Gastroesophageal sphincter (tissue), 3 donors: ENCODE measurements around the gene ATP11A.

Experiments
- POLR2A ChIP-seq, 2 donors: fragments of 450-650 bp; IDR thresholded peaks; one replicate each; pipeline ENCODE4 v1.6.1; 2017; ENCODE audit warnings: antibody characterized with exemption in 2 of 2, mild to moderate bottlenecking in 2 of 2, moderate library complexity in 1 of 2
- POLR2AphosphoS5 ChIP-seq: sonication (generic); formaldehyde crosslinking; IDR thresholded peaks from one replicate; pipeline ENCODE4 v1.6.1; 2017; ENCODE audit warnings: antibody characterized with exemption
- TF ChIP-seq, protein P1 (sequence below), 4 experiments: fragments of 200-600 bp in 2 of 4; fragments of 450-650 bp in 2 of 4; sonication (generic) in 1 of 4; IDR thresholded peaks; one replicate each; pipeline ENCODE4 v1.5.1; 2017 to 2019; ENCODE audit warnings: antibody characterized with exemption in 4 of 4, mild to moderate bottlenecking in 2 of 4, moderate library complexity in 2 of 4

DNA sequence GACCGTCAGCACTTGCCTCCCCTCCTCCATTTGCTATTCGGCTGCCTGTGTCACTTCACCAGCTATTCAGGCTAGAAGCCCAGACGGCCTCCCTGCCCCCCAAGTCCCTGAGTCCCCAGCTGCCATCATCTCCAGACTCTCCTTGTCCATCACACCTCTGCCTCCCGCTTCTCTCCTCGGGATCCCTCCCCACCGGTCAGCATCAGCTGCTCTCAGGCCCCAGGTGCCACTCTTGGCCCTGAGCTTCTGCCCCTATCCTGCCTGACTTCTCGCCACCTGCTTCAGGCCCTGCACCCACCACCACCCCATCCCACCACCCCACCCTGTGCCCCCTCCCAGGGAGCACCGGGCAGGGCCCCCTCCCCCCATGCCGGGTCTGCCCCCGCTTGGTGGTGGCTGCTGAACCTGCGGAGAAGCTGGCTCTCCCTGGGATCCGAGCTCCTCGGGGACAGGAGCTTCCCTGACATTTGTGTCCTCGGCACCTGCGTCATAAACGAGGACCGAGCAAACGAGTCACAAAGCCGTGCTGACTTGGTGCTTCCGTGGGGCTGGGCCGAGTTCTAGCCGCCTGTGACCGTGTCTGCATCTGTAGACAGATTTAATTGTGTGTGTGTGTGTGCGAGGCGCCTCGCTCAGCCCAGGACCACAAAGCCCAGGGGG lies 208.9 kb downstream of the ATP11A start:
- TF ChIP-seq, protein P1, sequence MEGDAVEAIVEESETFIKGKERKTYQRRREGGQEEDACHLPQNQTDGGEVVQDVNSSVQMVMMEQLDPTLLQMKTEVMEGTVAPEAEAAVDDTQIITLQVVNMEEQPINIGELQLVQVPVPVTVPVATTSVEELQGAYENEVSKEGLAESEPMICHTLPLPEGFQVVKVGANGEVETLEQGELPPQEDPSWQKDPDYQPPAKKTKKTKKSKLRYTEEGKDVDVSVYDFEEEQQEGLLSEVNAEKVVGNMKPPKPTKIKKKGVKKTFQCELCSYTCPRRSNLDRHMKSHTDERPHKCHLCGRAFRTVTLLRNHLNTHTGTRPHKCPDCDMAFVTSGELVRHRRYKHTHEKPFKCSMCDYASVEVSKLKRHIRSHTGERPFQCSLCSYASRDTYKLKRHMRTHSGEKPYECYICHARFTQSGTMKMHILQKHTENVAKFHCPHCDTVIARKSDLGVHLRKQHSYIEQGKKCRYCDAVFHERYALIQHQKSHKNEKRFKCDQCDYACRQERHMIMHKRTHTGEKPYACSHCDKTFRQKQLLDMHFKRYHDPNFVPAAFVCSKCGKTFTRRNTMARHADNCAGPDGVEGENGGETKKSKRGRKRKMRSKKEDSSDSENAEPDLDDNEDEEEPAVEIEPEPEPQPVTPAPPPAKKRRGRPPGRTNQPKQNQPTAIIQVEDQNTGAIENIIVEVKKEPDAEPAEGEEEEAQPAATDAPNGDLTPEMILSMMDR (IDR thresholded peaks at IDR 0.05), result no peak
- TF ChIP-seq POLR2AphosphoS5 (no peak), POLR2A (IDR thresholded peaks at IDR 0.05) (no peak)
